Stimulated activated CD4-positive, alpha-beta T cell treated with anti-CD3 and anti-CD28 coated beads, Interleukin-1b, Interleukin-23, amount 100 ng/mL, for 24 hours (primary cell): Measurements from ENCODE around the gene GDPD4.

Experiments
- DNase-seq, 4 experiments: peaks; one replicate each; pipeline ENCODE4 v3.0.0-alpha.2; 2020; ENCODE audit warnings: low read depth in 4 of 4, low spot score in 1 of 4

Gene GDPD4

GRCh38 chr11:77191823-77192495, 109.5 kb downstream of the GDPD4 start:
- DNase-seq = peak in 3 of 4 experiments; percentile 4 to 50 (median 25)

DNA sequence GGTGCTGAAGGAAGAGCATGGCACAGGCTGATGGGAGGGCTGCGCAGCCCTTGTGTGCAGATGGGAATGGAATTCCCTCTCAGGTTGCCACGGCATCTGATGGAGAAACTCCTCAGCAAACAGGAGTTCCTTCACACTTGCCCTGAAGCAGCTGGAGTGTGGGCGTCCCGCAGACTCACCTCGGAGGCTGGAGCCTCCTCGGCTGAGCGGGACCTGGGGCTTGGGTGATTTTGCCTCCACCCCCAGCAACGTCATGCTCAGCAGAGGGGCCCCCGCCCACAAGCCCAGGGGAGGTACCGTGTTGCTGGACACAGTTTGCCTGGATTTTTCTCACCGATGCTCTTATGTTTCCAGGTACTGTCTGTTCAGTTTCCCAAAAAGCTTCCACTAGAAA, 110.1 kb downstream of the GDPD4 start:
- DNase-seq = no peak

DNA sequence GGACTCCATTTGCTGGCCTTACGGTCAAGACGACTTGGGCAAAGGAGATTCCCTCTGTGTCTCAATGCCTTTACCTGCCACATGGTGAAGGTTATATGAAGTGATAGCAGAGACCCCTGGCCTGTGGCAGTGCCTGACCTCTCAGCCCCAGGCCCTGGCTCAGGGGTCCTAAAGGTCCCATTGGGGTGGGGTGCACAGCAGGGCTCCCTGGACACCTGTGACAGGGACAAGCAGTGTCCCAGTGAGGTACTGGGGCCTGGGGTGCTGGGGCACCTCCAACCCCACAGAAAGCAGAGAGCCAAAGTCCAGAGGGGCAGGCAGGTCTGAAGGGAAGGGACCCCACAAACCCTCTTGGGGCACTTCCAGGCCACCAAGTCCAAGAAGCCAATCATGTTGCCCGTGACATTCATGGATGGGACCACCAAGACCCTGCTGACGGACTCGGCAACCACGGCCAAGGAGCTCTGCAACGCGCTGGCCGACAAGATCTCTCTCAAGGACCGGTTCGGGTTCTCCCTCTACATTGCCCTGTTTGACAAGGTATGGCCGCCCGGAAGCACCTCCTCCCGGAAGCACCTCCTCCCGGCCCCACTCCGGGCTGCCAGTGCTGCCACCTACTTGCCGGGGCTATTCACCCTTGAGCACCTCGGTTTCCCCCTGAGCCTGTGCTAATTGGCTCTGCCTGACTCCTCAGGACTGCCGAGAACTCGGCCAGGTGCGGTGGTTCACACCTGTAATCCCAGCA, 111.0 kb downstream of the GDPD4 start:
- DNase-seq = no peak

- no peak for DNase-seq
Observed at GRCh38 chr11:77189588-77190210, 111.8 kb downstream of the GDPD4 start.

- no peak for DNase-seq
Observed at GRCh38 chr11:77188633-77189491, 112.6 kb downstream of the GDPD4 start.

DNA sequence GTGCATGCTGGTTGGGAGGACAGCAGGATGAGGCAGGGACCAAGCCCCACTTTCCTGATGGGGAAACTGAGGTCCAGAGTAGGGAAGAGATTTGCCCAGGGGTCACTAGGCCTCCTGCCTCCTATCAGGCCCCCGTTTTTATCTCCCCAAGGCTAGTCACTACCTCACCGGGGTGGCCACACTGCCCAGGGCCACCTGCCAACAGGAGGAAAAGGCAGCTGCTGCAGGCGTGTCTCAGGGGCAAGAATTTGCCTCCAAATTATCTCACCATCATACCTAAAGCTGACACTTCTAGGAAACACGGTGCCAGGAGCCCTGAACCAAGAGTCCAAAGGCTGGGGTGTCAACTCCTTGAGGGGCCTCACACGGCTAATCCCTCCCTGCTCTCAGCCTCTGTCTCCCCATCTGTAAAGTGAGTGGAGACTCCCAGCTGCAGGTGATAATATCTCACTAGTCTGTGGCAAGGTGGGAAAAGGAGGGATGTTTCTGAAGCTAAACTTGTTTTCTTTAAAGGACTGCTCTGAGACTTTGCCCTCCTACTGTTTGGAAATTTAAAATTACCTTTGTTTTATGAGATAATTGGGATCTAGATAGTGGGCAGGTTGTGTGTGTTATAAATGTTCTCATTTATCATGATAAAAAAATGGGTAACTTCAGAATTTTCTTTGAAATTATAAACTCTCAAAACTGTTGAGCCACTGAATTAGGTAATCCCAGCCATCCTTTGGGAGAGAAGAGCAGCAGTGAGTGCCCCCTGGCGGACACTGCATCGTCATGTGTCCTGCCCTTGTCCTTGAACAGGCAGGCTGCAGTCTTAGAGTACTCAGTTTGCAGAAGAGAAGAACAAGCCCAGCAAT, 113.5 kb downstream of the GDPD4 start:
- DNase-seq = peak; percentile 31 to 59 (median 39)

- no peak for DNase-seq
Observed at GRCh38 chr11:77187111-77187750, 114.3 kb downstream of the GDPD4 start.

DNA sequence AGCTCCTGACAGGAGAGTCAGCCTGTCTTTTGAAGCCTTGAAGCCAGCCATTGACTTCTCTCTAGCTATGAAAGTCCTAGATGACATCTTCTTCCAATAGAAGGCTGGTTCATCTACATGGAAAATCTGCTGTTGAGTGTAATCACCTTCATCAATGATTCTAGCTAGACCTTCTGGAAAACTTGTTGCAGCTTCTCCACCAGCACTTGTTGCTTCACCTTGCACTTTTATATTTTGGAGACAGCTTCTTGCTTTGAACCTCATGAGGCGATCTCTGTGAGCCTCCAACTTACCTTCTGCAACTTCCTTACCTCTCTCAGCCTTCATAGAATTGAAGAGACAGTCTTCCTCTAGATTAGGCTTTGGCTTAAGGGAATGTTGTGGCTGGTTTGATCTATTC, 115.2 kb downstream of the GDPD4 start:
- no peak for DNase-seq

DNA sequence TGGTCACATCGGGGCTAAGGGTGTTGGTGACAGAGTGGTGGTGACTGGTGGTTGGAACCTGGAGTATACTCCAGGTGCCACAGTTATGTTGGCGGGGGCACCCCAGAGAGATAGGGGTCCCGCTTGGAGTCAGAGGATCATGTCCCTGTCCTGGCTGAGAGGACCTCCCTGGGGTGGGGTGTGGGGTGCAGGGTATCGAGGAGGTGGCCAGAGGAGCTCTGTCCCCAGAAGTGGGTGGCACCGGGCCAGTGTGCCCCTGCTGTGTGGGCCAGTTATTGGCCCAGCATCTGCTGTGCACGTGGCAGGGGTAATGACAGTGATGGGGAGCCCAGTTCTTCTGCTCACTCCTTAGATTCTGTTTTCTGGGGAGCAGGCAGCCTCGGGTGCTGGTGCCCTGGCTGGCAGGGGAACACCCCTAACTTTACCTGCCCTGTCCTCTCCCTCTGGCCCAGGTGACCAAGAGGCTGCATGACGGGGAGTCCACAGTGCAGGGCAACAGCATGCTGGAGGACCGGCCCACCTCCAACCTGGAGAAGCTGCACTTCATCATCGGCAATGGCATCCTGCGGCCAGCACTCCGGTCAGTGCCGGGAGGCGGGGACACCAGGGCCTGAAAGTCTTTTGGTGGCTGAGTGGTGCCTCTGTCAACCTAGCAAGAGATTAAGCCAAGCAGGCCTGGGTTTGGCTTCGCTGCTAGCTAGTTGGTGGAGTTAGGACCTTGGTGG, 117.2 kb downstream of the GDPD4 start:
- DNase-seq = no peak

DNA sequence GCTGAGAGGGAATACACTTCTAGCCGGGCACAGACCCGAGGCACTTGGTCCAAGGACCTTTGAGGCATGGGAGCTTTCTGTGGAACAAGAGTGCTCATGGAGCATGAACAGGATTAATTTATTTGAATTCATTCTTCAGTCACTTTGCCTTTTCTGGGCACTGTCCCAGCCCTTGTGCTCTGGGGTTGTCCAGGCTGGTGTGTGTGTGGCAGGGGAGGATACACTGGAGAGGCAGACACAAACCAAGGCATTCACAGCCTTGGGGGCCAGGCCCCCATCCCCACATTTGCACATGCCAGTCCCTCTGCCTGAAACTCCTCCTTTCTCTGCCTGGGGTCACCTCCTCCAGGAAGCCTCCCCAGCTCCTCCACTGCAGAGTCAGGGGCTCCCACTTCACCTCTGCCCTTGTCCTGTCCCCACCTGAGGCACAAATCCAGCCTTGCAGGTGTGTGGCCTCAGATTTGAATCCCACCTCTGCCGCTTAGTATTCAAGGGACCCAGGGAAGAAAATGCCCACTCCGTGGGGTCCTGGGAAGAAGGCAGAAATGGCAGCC, 118.0 kb downstream of the GDPD4 start:
- DNase-seq = no peak

DNA sequence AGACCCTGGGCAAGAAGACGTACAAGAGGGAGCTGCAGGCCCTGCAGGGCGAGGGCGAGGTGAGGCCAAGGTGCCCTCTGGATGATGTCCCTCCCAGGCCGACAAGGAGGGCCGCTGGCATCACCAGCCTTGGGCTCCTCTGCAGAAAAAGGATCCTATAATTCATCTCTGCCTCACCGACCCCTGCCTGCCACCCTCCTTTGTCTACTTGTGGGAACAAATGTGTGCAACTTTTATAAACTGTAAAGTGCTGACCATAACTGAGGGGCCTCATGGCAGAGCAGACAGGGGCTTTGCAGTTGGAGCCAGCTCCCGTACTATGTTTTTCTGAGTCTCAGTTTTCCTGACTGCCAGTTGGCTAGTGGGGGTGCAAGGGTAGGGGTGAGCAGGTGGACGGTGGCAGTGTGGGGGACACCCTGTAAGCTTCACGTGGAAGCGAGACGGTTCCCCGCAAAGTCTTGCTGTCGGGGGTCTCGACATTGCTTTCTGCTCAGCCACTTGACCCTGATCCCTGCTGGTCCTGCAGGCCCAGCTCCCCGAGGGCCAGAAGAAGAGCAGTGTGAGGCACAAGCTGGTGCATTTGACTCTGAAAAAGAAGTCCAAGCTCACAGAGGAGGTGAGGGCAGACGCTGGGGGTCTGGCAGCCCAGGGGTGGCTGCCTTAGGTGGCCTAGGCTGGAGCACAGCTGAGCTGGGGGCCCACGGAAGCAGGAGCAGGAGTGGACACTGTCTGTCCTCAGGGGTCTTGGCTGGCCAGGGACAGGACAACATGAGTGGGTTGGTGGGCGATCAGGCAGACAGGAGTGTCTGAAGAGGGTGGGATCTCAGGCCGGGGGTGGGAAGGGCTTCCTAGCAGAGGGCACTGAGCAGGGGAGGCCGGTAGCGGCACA, 118.7 kb downstream of the GDPD4 start:
- no peak for DNase-seq

DNA sequence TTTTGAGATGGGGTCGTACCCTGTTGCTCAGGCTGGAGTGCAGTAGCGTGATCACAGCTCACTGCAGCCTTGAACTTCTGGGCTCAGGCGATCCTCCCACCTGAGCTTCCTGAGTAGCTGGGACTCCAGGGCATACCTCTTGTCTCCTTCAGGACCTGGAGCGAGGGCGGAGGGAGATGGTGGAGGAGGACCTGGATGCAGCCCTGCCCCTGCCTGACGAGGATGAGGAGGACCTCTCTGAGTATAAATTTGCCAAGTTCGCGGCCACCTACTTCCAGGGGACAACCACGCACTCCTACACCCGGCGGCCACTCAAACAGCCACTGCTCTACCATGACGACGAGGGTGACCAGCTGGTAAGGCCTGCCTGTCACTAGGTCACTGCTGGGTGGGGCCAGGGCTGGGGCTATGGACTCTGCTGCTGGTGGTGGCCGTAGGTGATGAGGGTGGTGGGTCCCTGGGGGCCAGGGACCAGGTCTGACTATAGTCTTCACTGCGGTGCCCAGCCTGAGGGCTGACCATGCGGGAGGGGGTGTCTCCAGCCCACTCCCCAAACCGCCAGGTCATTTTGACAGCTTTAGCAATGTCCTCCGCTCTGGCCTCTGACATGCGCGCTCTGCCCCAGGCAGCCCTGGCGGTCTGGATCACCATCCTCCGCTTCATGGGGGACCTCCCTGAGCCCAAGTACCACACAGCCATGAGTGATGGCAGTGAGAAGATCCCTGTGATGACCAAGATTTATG, 119.5 kb downstream of the GDPD4 start:
- DNase-seq = no peak

DNA sequence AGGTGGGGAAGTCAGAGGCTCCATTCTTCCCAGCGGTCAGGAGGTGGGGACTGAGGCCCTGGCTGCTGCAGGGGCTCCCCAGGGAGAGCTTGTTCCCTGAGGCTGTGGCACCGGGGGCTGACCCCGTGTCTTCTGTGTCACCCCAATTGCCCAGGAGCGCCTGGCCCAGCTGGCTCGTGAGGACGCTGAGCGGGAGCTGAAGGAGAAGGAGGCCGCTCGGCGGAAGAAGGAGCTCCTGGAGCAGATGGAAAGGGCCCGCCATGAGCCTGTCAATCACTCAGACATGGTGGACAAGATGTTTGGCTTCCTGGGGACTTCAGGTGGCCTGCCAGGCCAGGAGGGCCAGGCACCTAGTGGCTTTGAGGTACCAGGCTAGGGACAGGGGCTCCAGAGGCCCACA, 120.3 kb downstream of the GDPD4 start:
- no peak for DNase-seq

DNA sequence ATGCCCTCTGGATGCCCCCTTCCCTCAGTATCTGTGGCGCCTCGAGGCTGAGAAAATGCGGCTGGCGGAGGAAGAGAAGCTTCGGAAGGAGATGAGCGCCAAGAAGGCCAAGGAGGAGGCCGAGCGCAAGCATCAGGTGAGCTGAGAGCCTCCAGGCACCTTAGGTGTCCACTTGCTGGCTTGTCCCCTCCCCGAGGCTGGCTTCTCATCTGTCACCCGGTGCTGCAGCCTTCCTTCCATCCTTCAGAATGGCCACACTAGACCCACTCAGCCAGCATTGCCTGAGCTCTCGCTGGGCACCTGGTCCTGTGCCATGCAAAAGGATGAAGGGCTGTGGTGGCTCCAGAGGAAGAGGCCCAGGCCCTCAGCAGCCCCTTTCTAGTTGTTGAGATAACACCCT, 121.1 kb downstream of the GDPD4 start:
- DNase-seq = no peak

DNA sequence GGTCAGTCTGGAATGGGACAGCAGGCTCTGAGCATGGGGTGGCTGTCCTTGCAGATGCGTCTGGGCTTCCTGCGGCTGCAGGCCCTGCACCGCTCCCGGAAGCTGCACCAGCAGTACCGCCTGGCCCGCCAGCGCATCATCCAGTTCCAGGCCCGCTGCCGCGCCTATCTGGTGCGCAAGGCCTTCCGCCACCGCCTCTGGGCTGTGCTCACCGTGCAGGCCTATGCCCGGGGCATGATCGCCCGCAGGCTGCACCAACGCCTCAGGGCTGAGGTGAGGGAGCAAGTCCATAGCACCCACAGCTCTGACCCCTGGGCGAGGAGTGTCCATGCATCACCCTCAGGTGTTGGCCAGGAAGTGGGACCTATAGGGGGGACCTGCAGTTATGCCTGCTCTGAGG, 121.8 kb downstream of the GDPD4 start:
- no peak for DNase-seq

- DNase-seq = no peak
Observed at GRCh38 chr11:77179048-77179447, 122.4 kb downstream of the GDPD4 start.

DNA sequence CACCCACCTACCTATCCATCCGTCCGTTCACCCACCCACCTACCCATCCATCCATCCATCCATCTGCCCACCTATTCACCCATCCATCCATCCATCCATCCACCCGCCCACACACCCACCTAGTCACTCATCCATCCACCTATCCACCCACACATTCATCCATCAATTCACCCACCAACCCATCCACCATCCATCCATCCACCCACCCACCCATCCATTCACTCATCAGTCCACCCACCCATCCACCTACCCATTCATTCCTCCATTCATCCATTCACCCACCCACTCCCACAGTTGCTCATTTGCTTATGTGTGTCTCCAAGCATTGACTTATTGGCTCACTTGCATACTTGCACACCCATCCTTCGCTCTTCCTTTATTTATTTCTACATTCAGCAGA, 123.3 kb downstream of the GDPD4 start:
- no peak for DNase-seq
